ENCODE results near the gene MLYCD.
A peak's percentile ranks its signal among the peaks of the same experiment; 100 is the strongest.

Gene MLYCD

GRCh38 chr16:83932304-83932703 lies 33.4 kb downstream of the MLYCD start:
- Histone ChIP-seq H3K36me3 (replicated peaks) (no peaks in the 10 kb centered on the region), H3K27me3 (replicated peaks) (no peaks in the 10 kb centered on the region), H3K4me3 (ENCODE audit: low read depth, low read length) (no peak overlapping the region), H3K27ac (no peak overlapping the region)
- TF ChIP-seq CTCF (IDR thresholded peaks at IDR 0.05; ENCODE audit: low read depth, low read length, missing control alignments): no peak
- in situ Hi-C loops (cut with HindIII; ENCODE audit: low pct_ligation_motif_present, low sequenced_read_pairs): no loop called here
- no peak for DNase-seq

GRCh38 chr16:83932955-83933673 lies 34.2 kb downstream of the MLYCD start:
- no peak for DNase-seq
- no peaks in the 10 kb centered on the region for H3K27me3 ChIP-seq (replicated peaks)
- no peak for TF ChIP-seq CTCF (IDR thresholded peaks at IDR 0.05; ENCODE audit: low read depth, low read length, missing control alignments)

GRCh38 chr16:83933885-83934683 lies 35.2 kb downstream of the MLYCD start:
- in situ Hi-C loops (cut with HindIII; ENCODE audit: low pct_ligation_motif_present, low sequenced_read_pairs): no loop called here

More at GRCh38 chr16:83932955-83933673, 34.2 kb downstream of the MLYCD start:
- no peak overlapping the region for H3K27ac ChIP-seq
- no peaks in the 10 kb centered on the region for H3K36me3 ChIP-seq (replicated peaks)
- H3K4me3 ChIP-seq (ENCODE audit: low read depth, low read length): no peak overlapping the region
- in situ Hi-C loops (cut with HindIII; ENCODE audit: low pct_ligation_motif_present, low sequenced_read_pairs): no loop called here

GRCh38 chr16:83934684-83934977 lies 35.7 kb downstream of the MLYCD start:
- DNase-seq: no peak
- no peak for TF ChIP-seq CTCF (IDR thresholded peaks at IDR 0.05; ENCODE audit: low read depth, low read length, missing control alignments)
- no peaks in the 10 kb centered on the region for H3K27me3 ChIP-seq (replicated peaks)
- no peak overlapping the region for H3K27ac ChIP-seq
- no peaks in the 10 kb centered on the region for H3K36me3 ChIP-seq (replicated peaks)
- no peak overlapping the region for H3K4me3 ChIP-seq (ENCODE audit: low read depth, low read length)
- in situ Hi-C loops (cut with HindIII; ENCODE audit: low pct_ligation_motif_present, low sequenced_read_pairs): no loop called here

More at GRCh38 chr16:83933885-83934683, 35.2 kb downstream of the MLYCD start:
- TF ChIP-seq CTCF (IDR thresholded peaks at IDR 0.05; ENCODE audit: low read depth, low read length, missing control alignments): no peak
- peak; percentile 35 for DNase-seq
- Histone ChIP-seq H3K27me3 (replicated peaks) (no peaks in the 10 kb centered on the region), H3K27ac (no peak overlapping the region), H3K4me3 (ENCODE audit: low read depth, low read length) (no peak overlapping the region), H3K36me3 (replicated peaks) (no peaks in the 10 kb centered on the region)

- Histone ChIP-seq H3K27ac (no peak overlapping the region), H3K27me3 (replicated peaks) (no peaks in the 10 kb centered on the region), H3K36me3 (replicated peaks) (no peaks in the 10 kb centered on the region), H3K4me3 (ENCODE audit: low read depth, low read length) (no peak overlapping the region)
- in situ Hi-C loops (cut with HindIII; ENCODE audit: low pct_ligation_motif_present, low sequenced_read_pairs): no loop called here
- no peak for DNase-seq
- TF ChIP-seq CTCF (IDR thresholded peaks at IDR 0.05; ENCODE audit: low read depth, low read length, missing control alignments): no peak
Observed at GRCh38 chr16:83935005-83935857, 36.3 kb downstream of the MLYCD start.
